HL-60 (cell line): Measurements from ENCODE around the gene DTNA.

ENCODE experiments used
- DNase-seq, 2 experiments: peaks; one replicate each; pipeline ENCODE4 v3.0.0-alpha.2; 2010 to 2020; ENCODE audit warnings: low read depth in 1 of 2, low spot score in 1 of 2
- H3K27ac ChIP-seq: fragments of 250-450 bp; sonication (Bioruptor Pico); replicated peaks from 2 replicates; pipeline ENCODE4 v1.5.1; 2020; ENCODE audit warnings: mild to moderate bottlenecking, moderate library complexity
- H3K27me3 ChIP-seq: fragments of 250-450 bp; sonication (Bioruptor Pico); 2 replicates; pipeline ENCODE4 v1.5.1; 2021; ENCODE audit warnings: mild to moderate bottlenecking, moderate library complexity; ENCODE audit not compliant: insufficient read depth, poor library complexity, severe bottlenecking
- H3K4me3 ChIP-seq: replicated peaks from 2 replicates; pipeline ENCODE4 v1.5.1; 2011; ENCODE audit warnings: mild to moderate bottlenecking, control low read depth, low read length; ENCODE audit not compliant: insufficient read depth
- CTCF ChIP-seq: IDR thresholded peaks from one replicate; pipeline ENCODE4 v1.5.1; 2011; ENCODE audit warnings: low read length, control low read depth, inconsistent platforms; ENCODE audit not compliant: insufficient read depth
- GABPA ChIP-seq: IDR thresholded peaks from 2 replicates; pipeline ENCODE4 v1.6.1; 2012; ENCODE audit warnings: low read depth
- POLR2AphosphoS5 ChIP-seq: IDR thresholded peaks from 2 replicates; pipeline ENCODE4 v1.6.1; 2012; ENCODE audit warnings: low read depth
- REST ChIP-seq: IDR thresholded peaks from 2 replicates; pipeline ENCODE4 v1.6.1; 2012; ENCODE audit warnings: low read depth; ENCODE audit not compliant: insufficient replicate concordance
- SPI1 ChIP-seq: IDR thresholded peaks from 2 replicates; pipeline ENCODE4 v1.6.1; 2012; ENCODE audit warnings: low read depth, mild to moderate bottlenecking, borderline replicate concordance

The DTNA gene

GRCh38 chr18:34871435-34871834, 161.3 kb downstream of the DTNA start:
- DNase-seq, result no peak
- H3K27ac ChIP-seq, result no peak overlapping the region

GRCh38 chr18:34872066-34872465, 162.0 kb downstream of the DTNA start:
- H3K4me3 ChIP-seq, result no peak overlapping the region
- no peaks in the 10 kb centered on the region for H3K27me3 ChIP-seq
- H3K27ac ChIP-seq, result no peak overlapping the region
- TF ChIP-seq POLR2AphosphoS5 (no peak), REST (no peak), SPI1 (no peak), GABPA (no peak), CTCF (no peak)
- no peak for DNase-seq

More at GRCh38 chr18:34871435-34871834, 161.3 kb downstream of the DTNA start:
- no peak overlapping the region for H3K4me3 ChIP-seq
- TF ChIP-seq GABPA (no peak), SPI1 (no peak), POLR2AphosphoS5 (no peak), REST (no peak), CTCF (no peak)
- H3K27me3 ChIP-seq, result no peaks in the 10 kb centered on the region

DNA sequence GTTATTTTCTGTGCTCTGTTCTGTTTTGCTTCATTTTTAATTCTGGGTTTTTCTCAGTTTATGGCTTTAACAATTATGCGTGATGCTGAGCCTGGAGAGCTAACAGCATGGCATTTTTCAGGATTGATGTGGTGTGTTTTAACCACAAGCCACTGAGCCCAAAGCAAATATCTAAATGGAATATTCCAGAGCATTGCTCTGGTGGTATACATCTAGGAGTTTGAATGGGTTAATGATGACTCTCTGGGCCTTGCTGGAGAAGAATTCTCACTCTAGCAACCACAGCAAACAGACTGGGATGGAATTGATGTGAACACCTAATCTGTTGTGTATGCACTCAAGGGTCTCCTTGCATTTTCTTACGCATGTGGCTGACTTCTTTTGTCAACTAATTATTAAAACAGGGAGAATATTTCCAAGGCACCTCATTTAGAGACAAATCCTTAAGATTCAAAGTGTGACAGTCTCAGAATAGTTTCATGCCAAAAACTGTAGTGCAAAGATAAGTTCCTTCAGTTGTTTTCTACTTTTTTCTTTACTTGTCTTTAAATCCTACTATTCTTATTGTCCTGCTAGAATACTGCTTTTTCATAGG, 164.0 kb downstream of the DTNA start:
- no peaks in the 10 kb centered on the region for H3K27me3 ChIP-seq
- H3K4me3 ChIP-seq, result no peak overlapping the region
- no peak for TF ChIP-seq REST
- TF ChIP-seq CTCF, result no peak
- no peak for TF ChIP-seq POLR2AphosphoS5
- TF ChIP-seq GABPA, result no peak
- no peak for TF ChIP-seq SPI1
- no peak for DNase-seq
- H3K27ac ChIP-seq, result no peak overlapping the region
